AG20443 (cell line): ENCODE data around the gene RCAN2.
"Not testable (repeated sequence)": the region's sequence is repeated elsewhere in the genome, so short reads cannot be mapped to it uniquely, and the experiment has no call there.

ENCODE experiments used
- DNase-seq: peaks from one replicate; pipeline ENCODE4 v3.0.0; 2012; ENCODE audit warnings: low spot score, mixed read lengths

RCAN2 gene

GRCh38 chr6:46387728-46388127 is 103.5 kb downstream of the RCAN2 start:
- DNase-seq, result not testable (repeated sequence)

GRCh38 chr6:46381579-46381978 is 109.7 kb downstream of the RCAN2 start:
- no peak for DNase-seq

GRCh38 chr6:46381057-46381456 is 110.2 kb downstream of the RCAN2 start:
- DNase-seq, result no peak

- no peak for DNase-seq
These were observed 111.0 kb downstream of the RCAN2 start for GRCh38 chr6:46380152-46380807.

GRCh38 chr6:46378882-46379416 is 112.3 kb downstream of the RCAN2 start:
- no peak for DNase-seq

GRCh38 chr6:46378161-46378881 is 112.9 kb downstream of the RCAN2 start:
- no peak for DNase-seq

- no peak for DNase-seq
These were observed 114.0 kb downstream of the RCAN2 start for GRCh38 chr6:46377209-46377608.

GRCh38 chr6:46376562-46377061 is 114.6 kb downstream of the RCAN2 start:
- no peak for DNase-seq

GRCh38 chr6:46370622-46371021 is 120.6 kb downstream of the RCAN2 start:
- DNase-seq, result no peak

GRCh38 chr6:46368169-46368536 is 123.1 kb downstream of the RCAN2 start:
- no peak for DNase-seq

- DNase-seq, result no peak
These were observed 123.7 kb downstream of the RCAN2 start for GRCh38 chr6:46367354-46368168.

- DNase-seq, result no peak
These were observed 124.9 kb downstream of the RCAN2 start for GRCh38 chr6:46366190-46366900.

- DNase-seq, result no peak
These were observed 133.7 kb downstream of the RCAN2 start for GRCh38 chr6:46357591-46357990.

- DNase-seq, result no peak
These were observed 134.7 kb downstream of the RCAN2 start for GRCh38 chr6:46356543-46356942.

- no peak for DNase-seq
These were observed 137.7 kb downstream of the RCAN2 start for GRCh38 chr6:46353528-46353927.

- DNase-seq, result no peak
These were observed 138.5 kb downstream of the RCAN2 start for GRCh38 chr6:46352541-46353268.

- no peak for DNase-seq
These were observed 140.5 kb downstream of the RCAN2 start for GRCh38 chr6:46350714-46351113.

- no peak for DNase-seq
These were observed 143.6 kb downstream of the RCAN2 start for GRCh38 chr6:46347669-46348068.

GRCh38 chr6:46340246-46340645 is 151.0 kb downstream of the RCAN2 start:
- DNase-seq, result no peak

GRCh38 chr6:46338131-46338530 is 153.1 kb downstream of the RCAN2 start:
- peak; percentile 10 for DNase-seq

- DNase-seq, result no peak
These were observed 156.8 kb downstream of the RCAN2 start for GRCh38 chr6:46334442-46334841.
